ENCODE measurements around the gene FADS2. TPM values are rescaled to one million over a fixed set of nuclear protein-coding genes. Genes with fewer than 3 reads are reported as not detected.
A peak's percentile ranks its signal among the peaks of the same experiment; 100 is the strongest.

The FADS2 gene
- total RNA-seq, 4 donors from 2014 or later, result 2.7 to 28.8 (median 3.9) TPM

DNA sequence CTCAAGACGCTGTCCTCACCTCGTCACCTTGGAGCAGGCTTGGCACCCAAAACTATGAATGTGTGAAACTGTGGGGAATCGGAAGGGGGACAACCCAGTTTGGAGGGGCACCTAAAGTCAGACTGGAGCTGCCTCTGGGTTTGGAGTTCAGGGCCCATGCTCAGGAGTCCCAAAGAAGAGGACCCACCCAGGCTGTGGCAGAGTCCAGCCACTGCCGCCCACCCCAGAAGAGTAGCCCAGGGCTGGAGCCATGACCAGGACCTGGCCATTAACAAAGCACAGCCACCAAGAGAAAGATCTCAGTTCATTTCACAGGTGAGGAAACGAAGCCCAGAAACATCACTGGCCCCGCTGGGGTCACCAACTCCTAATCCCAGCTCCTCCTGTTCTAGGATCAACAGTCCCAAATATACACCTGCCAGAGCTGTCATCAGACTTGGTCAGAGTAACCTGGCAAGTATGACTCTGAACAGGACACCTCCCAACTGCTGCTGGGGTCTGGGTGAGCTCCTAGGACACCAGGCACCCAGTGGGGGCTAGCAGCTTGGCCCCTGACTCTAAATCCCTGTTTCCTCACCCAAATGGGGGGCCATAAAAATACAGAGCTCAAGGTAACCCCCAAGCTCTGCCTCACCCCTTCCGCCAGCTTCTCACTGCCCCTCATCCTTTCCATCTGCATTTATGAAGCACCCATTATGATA, 86.5 kb downstream of the FADS2 start:
- peaks cover 33% of the 10 kb centered on the region for H3K27me3 ChIP-seq
- intact Hi-C loops (cut with DNase I; ENCODE audit: low total_unique reads) (no loop called here), in situ Hi-C loops (cut with MboI; ENCODE audit: low pct_ligation_motif_present in 1 of 4, low pct_unique_long_range_greater_than_20kb in 1 of 4, low sequenced_read_pairs in 3 of 4) (no loop called here)
- no peaks in the 10 kb centered on the region for H3K9me3 ChIP-seq
- peaks cover 0 to 44% (median 11%) of the 10 kb centered on the region in 4 donors for H3K4me1 ChIP-seq
- H3K27ac ChIP-seq, result peak overlapping the region in 1 of 4 donors; percentile 23
- TF ChIP-seq POLR2A (IDR thresholded peaks at IDR 0.05), result no peak
- no peak for TF ChIP-seq EP300 (IDR thresholded peaks at IDR 0.05; ENCODE audit: low read depth)
- TF ChIP-seq, protein P1, sequence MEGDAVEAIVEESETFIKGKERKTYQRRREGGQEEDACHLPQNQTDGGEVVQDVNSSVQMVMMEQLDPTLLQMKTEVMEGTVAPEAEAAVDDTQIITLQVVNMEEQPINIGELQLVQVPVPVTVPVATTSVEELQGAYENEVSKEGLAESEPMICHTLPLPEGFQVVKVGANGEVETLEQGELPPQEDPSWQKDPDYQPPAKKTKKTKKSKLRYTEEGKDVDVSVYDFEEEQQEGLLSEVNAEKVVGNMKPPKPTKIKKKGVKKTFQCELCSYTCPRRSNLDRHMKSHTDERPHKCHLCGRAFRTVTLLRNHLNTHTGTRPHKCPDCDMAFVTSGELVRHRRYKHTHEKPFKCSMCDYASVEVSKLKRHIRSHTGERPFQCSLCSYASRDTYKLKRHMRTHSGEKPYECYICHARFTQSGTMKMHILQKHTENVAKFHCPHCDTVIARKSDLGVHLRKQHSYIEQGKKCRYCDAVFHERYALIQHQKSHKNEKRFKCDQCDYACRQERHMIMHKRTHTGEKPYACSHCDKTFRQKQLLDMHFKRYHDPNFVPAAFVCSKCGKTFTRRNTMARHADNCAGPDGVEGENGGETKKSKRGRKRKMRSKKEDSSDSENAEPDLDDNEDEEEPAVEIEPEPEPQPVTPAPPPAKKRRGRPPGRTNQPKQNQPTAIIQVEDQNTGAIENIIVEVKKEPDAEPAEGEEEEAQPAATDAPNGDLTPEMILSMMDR (IDR thresholded peaks at IDR 0.05), result no peak
- no peak for TF ChIP-seq POLR2AphosphoS5 (IDR thresholded peaks at IDR 0.05)
- no peak overlapping the region for H3K4me3 ChIP-seq
- 79% methylated on average over 7 of the region's 7 CpGs; no CpG with 5 or more reads in 1 of the 2 donors for WGBS, 2 donors (ENCODE audit: low coverage in 1 of 2)
- no peaks in the 10 kb centered on the region for H3K36me3 ChIP-seq
- no peak for DNase-seq

DNA sequence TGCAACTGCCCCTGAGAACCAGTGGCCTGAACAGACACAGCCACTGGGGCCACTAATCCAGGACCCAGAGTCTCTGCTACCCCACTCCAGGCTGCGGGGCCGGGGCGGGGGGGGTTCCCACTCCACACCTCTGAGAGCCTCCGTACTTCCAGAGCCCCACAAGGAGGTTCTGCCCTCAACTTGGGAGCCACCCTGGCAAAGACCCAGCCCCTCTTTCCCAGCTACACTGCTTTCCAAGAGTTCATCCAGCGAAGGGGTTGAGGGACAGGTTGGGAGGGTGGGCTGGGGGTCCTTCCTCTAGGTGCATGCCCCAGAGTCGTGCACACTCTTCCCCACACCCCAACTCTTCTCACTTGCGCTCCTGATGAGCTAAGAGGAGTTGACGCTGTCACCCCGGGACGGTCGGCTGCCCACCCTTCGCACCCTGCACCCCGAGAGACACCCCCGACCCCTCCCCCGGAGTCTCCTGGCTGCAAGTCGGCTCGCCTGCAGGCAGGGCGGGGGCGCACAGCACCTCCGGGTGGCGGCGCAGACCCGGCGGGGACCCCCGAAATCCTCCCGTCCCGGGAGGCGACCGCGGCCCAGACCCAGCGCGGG, 88.7 kb downstream of the FADS2 start:
- H3K9me3 ChIP-seq, result no peaks in the 10 kb centered on the region
- 0 to 10% methylated on average over 1 to 12 of the region's 32 CpGs for WGBS, 2 donors (ENCODE audit: low coverage in 1 of 2)
- H3K27ac ChIP-seq, result peak overlapping the region; percentile 55 to 72 (median 65)
- H3K4me1 ChIP-seq, result peaks cover 0 to 27% (median 10%) of the 10 kb centered on the region in 4 donors
- peak overlapping the region; percentile 43 to 63 (median 56) for H3K4me3 ChIP-seq
- DNase-seq, result no peak
- intact Hi-C loops (cut with DNase I; ENCODE audit: low total_unique reads) (no loop called here), in situ Hi-C loops (cut with MboI; ENCODE audit: low pct_ligation_motif_present in 1 of 4, low pct_unique_long_range_greater_than_20kb in 1 of 4, low sequenced_read_pairs in 3 of 4) (no loop called here)
- H3K36me3 ChIP-seq, result no peaks in the 10 kb centered on the region
- peaks cover 55% of the 10 kb centered on the region for H3K27me3 ChIP-seq
- TF ChIP-seq, protein P1 (IDR thresholded peaks at IDR 0.05), result no peak
- TF ChIP-seq EP300 (IDR thresholded peaks at IDR 0.05; ENCODE audit: low read depth) (no peak), POLR2AphosphoS5 (IDR thresholded peaks at IDR 0.05) (no peak), POLR2A (IDR thresholded peaks at IDR 0.05) (no peak)

Small RNA genes within 50 kb of the gene (small RNA-seq; reads per million reads assigned to genes)
- gene MIR6746, result 0 reads per million in 4 donors

Other genes starting within 250 kb of the FADS2 start
- 10 to 100 TPM in 3 of 4 donors, 1 to 10 TPM in 1; 6.8 to 26.2 (median 12.8) TPM for gene SYT7, start 247.2 kb upstream of the FADS2 start, total RNA-seq
- 10 to 100 TPM; 11.9 to 31.4 (median 17.0) TPM for gene DAGLA, start 147.9 kb upstream of the FADS2 start, total RNA-seq
- gene MYRF, start 75.7 kb upstream of the FADS2 start, total RNA-seq, result 10 to 100 TPM in 3 of 4 donors, 1 to 10 TPM in 1; 2.0 to 14.2 (median 10.7) TPM
- gene TMEM258, start 35.7 kb upstream of the FADS2 start, total RNA-seq, result 10 to 100 TPM in 3 of 4 donors, 1 to 10 TPM in 1; 8.2 to 34.7 (median 23.7) TPM
- gene FEN1, start 35.4 kb upstream of the FADS2 start, total RNA-seq, result 1 to 10 TPM in 3 of 4 donors, under 1 TPM in 1; 1.00 to 9.4 (median 4.5) TPM
- 10 to 100 TPM in 1 of 4 donors, 1 to 10 TPM in 3; 2.2 to 13.8 (median 3.7) TPM for gene FADS1, start 11.3 kb upstream of the FADS2 start, total RNA-seq
- gene FADS3, start 63.2 kb downstream of the FADS2 start, total RNA-seq, result 10 to 100 TPM; 19.5 to 96.9 (median 31.6) TPM
- gene RAB3IL1, start 89.3 kb downstream of the FADS2 start, total RNA-seq, result 1 to 10 TPM; 1.2 to 7.6 (median 5.9) TPM
- 1 to 10 TPM in 3 of 4 donors, under 1 TPM in 1; 0.40 to 3.7 (median 2.6) TPM for gene BEST1, start 122.1 kb downstream of the FADS2 start, total RNA-seq
- 1,000 to 10,000 TPM; 2,288 to 6,007 (median 4,694) TPM for gene FTH1, start 139.3 kb downstream of the FADS2 start, total RNA-seq

All from transverse colon (tissue), 4 donors.